Measurements from ENCODE around the gene MYRF.

MYRF gene

DNA sequence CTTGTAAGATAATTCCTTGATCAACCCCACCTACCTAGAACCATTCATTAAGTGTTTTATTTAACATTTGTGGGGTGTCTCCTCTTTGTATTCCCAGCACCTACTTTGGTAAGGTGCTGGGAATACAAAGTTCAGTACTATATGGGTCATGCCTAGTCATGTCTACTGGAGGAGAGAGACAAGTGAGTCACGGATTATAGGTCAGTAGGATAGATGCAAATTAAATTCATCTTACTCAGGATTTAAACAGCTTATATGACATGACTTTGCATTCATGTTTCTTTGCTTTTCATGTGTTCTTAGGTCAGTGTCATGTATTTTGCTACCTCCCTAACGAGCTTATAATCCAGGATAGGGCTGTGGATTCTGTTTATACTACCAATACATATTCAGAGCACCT lies 67.7 kb downstream of the MYRF start:
- no peak for TF ChIP-seq ZNF394 (tag by site-specific recombination; IDR thresholded peaks at IDR 0.05; ENCODE audit: borderline replicate concordance)
- no peak for TF ChIP-seq ZBTB1 (tag by site-specific recombination; IDR thresholded peaks at IDR 0.05)
- TF ChIP-seq ZNF157 (tag by site-specific recombination; IDR thresholded peaks at IDR 0.05), result no peak
- TF ChIP-seq, protein P1, sequence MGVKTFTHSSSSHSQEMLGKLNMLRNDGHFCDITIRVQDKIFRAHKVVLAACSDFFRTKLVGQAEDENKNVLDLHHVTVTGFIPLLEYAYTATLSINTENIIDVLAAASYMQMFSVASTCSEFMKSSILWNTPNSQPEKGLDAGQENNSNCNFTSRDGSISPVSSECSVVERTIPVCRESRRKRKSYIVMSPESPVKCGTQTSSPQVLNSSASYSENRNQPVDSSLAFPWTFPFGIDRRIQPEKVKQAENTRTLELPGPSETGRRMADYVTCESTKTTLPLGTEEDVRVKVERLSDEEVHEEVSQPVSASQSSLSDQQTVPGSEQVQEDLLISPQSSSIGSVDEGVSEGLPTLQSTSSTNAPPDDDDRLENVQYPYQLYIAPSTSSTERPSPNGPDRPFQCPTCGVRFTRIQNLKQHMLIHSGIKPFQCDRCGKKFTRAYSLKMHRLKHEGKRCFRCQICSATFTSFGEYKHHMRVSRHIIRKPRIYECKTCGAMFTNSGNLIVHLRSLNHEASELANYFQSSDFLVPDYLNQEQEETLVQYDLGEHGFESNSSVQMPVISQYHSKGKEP (tag by site-specific recombination; IDR thresholded peaks at IDR 0.05), result no peak
- no peak for TF ChIP-seq ZNF302 (tag by site-specific recombination; IDR thresholded peaks at IDR 0.05; ENCODE audit: low read depth)
- no peak for TF ChIP-seq ZNF214 (tag by site-specific recombination; IDR thresholded peaks at IDR 0.05; ENCODE audit: borderline replicate concordance)
- TF ChIP-seq, protein P2, sequence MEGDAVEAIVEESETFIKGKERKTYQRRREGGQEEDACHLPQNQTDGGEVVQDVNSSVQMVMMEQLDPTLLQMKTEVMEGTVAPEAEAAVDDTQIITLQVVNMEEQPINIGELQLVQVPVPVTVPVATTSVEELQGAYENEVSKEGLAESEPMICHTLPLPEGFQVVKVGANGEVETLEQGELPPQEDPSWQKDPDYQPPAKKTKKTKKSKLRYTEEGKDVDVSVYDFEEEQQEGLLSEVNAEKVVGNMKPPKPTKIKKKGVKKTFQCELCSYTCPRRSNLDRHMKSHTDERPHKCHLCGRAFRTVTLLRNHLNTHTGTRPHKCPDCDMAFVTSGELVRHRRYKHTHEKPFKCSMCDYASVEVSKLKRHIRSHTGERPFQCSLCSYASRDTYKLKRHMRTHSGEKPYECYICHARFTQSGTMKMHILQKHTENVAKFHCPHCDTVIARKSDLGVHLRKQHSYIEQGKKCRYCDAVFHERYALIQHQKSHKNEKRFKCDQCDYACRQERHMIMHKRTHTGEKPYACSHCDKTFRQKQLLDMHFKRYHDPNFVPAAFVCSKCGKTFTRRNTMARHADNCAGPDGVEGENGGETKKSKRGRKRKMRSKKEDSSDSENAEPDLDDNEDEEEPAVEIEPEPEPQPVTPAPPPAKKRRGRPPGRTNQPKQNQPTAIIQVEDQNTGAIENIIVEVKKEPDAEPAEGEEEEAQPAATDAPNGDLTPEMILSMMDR (tag by site-specific recombination; IDR thresholded peaks at IDR 0.05), result no peak
- no peak for TF ChIP-seq SCRT1 (tag by site-specific recombination; IDR thresholded peaks at IDR 0.05; ENCODE audit: borderline replicate concordance)
- TF ChIP-seq ZFP41 (tag by site-specific recombination; IDR thresholded peaks at IDR 0.05; ENCODE audit: borderline replicate concordance), result no peak
- no peak for TF ChIP-seq ZSCAN16 (tag by site-specific recombination; IDR thresholded peaks at IDR 0.05)
- no peak for TF ChIP-seq PRDM4 (tag by site-specific recombination; IDR thresholded peaks at IDR 0.05)
- TF ChIP-seq, protein P3, sequence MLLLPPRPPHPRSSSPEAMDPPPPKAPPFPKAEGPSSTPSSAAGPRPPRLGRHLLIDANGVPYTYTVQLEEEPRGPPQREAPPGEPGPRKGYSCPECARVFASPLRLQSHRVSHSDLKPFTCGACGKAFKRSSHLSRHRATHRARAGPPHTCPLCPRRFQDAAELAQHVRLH (tag by site-specific recombination; IDR thresholded peaks at IDR 0.05), result no peak
- TF ChIP-seq ZNF596 (tag by site-specific recombination; IDR thresholded peaks at IDR 0.05), result no peak
- no peak for TF ChIP-seq ZNF639 (tag by site-specific recombination; IDR thresholded peaks at IDR 0.05)
- TF ChIP-seq ZNF529 (tag by site-specific recombination; IDR thresholded peaks at IDR 0.05; ENCODE audit: insufficient replicate concordance), result no peak
- TF ChIP-seq ZNF341 (tag by site-specific recombination; IDR thresholded peaks at IDR 0.05; ENCODE audit: low read depth), result no peak
- TF ChIP-seq MEIS1 (CRISPR knock-in tag; IDR thresholded peaks at IDR 0.05; ENCODE audit: borderline replicate concordance), result no peak
- Histone ChIP-seq H3K4me1 (ENCODE audit: control insufficient read depth, insufficient read depth, low read length) (no peaks in the 10 kb centered on the region), H3K36me3 (ENCODE audit: control insufficient read depth in 2 of 2, insufficient read depth in 1 of 2, low read length in 2 of 2) (no peaks in the 10 kb centered on the region), H3K27ac (ENCODE audit: extremely low read depth, low read depth, low read length) (no peak overlapping the region), H3K4me3 (ENCODE audit: low read depth, low read length) (no peak overlapping the region), H3K9me3 (ENCODE audit: control insufficient read depth, insufficient read depth, low read depth, low read length) (no peaks in the 10 kb centered on the region)
- POLR2A ChIA-PET, result no interaction called here
- CTCF ChIA-PET, result interaction anchor here (1.5 to 1.7 kb wide), 3 partner anchors 23 to 127 kb away, joined by 4 to 9 read pairs (median 5); no protein-coding TSS in a partner anchor
